Activated CD8-positive, alpha-beta T cell treated with anti-CD3 and anti-CD28 coated beads, Interleukin-2, amount 10 ng/mL, durations not matched to agents 7 days and 5 days (primary cell): Measurements from ENCODE around the gene PTPRR. TPM values are rescaled to one million over a fixed set of nuclear protein-coding genes. Genes with fewer than 3 reads are reported as not detected.

Experiments used
- ATAC-seq: fragments of 150-1000 bp; cut with Tn5 transposase; one replicate; pipeline ENCODE4 v1.10.0; 2021; ENCODE audit warnings: moderate library complexity
- CTCF ChIA-PET: fragments of 350-600 bp; sonication (Branson Sonifier 250); formaldehyde crosslinking; loops from one replicate; lab custom pipeline; 2021; ENCODE audit warnings: antibody characterized with exemption; lab: Charles Lee
- POLR2A ChIA-PET: fragments of 350-600 bp; sonication (Branson Sonifier 250); formaldehyde crosslinking; loops from one replicate; lab custom pipeline; 2021; ENCODE audit warnings: antibody characterized with exemption; lab: Charles Lee
- DNase-seq: peaks from one replicate; pipeline ENCODE4 v3.0.0-alpha.2; 2020
- H3K27ac Mint-ChIP-seq: one replicate; pipeline ENCODE4 v1.8.0; 2021; ENCODE audit warnings: mild to moderate bottlenecking, mixed read lengths
- H3K27me3 Mint-ChIP-seq: one replicate; pipeline ENCODE4 v1.8.0; 2021; ENCODE audit warnings: low read depth, mixed read lengths
- H3K36me3 Mint-ChIP-seq: one replicate; pipeline ENCODE4 v1.8.0; 2021; ENCODE audit warnings: low read depth, mixed read lengths
- H3K4me1 Mint-ChIP-seq: one replicate; pipeline ENCODE4 v1.8.0; 2021; ENCODE audit warnings: low read depth, mixed read lengths
- H3K4me3 Mint-ChIP-seq: one replicate; pipeline ENCODE4 v1.8.0; 2021; ENCODE audit warnings: mild to moderate bottlenecking, mixed read lengths
- H3K9me3 Mint-ChIP-seq: one replicate; pipeline ENCODE4 v1.8.0; 2022; ENCODE audit warnings: mixed read lengths; ENCODE audit not compliant: insufficient read depth
- total RNA-seq, 2 experiments: library from RNA; stranded (reverse); gene quantifications; one replicate each; pipeline ENCODE4 v1.2.3, GENCODE V29; 2021

PTPRR gene
- total RNA-seq, 2 experiments from 2014 or later: not detected

- H3K36me3 Mint-ChIP-seq: no peaks in the 10 kb centered on the region
- ATAC-seq (no peak), DNase-seq (no peak)
- ChIA-PET CTCF (interaction anchor here (0.8 to 1.0 kb wide), 2 partner anchors 9 to 853 kb away, joined by 3 to 4 read pairs; no protein-coding TSS in a partner anchor), POLR2A (interaction anchor here (0.6 kb wide), 1 partner anchor 997 kb away, joined by 3 read pairs; no protein-coding TSS in a partner anchor)
- H3K27me3 Mint-ChIP-seq: no peaks in the 10 kb centered on the region
- no peak overlapping the region for H3K27ac Mint-ChIP-seq
- H3K9me3 Mint-ChIP-seq: no peaks in the 10 kb centered on the region
- H3K4me1 Mint-ChIP-seq: no peaks in the 10 kb centered on the region
- H3K4me3 Mint-ChIP-seq: no peak overlapping the region
Measured at GRCh38 chr12:70732287-70732686, 188.3 kb downstream of the PTPRR start.

DNA sequence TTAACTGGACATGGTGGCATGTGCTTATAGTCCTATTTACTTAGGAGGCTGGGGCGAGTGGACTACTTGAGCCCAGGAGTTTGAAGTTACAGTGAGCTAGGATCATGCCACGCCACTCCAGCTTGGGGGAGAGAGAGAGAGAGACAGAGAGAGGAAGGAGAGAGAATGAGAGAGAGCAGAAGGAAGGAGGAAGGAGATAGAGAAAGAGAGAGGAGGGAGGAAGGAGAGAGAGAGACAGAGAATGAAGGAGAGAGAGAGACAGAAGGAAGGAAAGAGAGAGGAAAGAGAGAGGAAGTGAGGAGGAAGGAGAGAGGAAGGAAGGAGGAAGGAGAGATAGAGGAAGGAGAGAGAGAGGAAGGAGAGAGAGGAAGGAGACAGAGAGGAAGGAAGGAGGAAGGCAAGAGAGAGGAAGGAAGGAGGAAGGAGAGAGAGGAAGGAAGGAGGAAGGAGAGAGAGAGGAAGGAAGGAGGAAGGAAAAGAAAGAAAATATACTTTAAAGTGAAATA, 189.8 kb downstream of the PTPRR start:
- DNase-seq: no peak
- Mint-ChIP-seq H3K4me3 (no peak overlapping the region), H3K9me3 (no peaks in the 10 kb centered on the region), H3K27ac (no peak overlapping the region), H3K4me1 (no peaks in the 10 kb centered on the region), H3K27me3 (no peaks in the 10 kb centered on the region), H3K36me3 (no peaks in the 10 kb centered on the region)
- ChIA-PET CTCF (interaction anchor here (1.0 kb wide), 1 partner anchor 16 kb away, joined by 5 read pairs; no protein-coding TSS in a partner anchor), POLR2A (no interaction called here)
- ATAC-seq: no peak

DNA sequence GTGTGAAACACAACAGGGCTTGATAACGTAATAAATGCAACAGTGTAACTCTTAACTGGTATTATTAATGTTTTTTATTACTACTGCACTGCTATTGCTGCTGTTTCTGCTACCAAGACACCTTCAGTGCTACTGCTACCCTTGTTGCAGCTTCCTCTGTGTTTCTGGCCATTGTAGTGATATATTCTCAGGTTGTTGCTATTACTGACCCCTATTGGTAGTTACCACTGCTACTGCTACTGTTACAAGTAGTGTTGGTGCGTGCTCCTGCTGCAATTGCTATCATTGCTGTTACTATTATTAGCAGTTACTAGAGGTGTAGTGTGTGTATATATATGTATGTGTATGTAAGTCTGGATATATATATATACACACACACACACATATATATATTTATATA, 196.1 kb downstream of the PTPRR start:
- H3K27ac Mint-ChIP-seq: no peak overlapping the region
- DNase-seq: no peak
- H3K27me3 Mint-ChIP-seq: no peaks in the 10 kb centered on the region
- peaks cover 10% of the 10 kb centered on the region for H3K4me1 Mint-ChIP-seq
- ChIA-PET POLR2A (no interaction called here), CTCF (interaction anchor here (0.8 kb wide), 1 partner anchor 845 kb away, joined by 3 read pairs; no protein-coding TSS in a partner anchor)
- no peak overlapping the region for H3K4me3 Mint-ChIP-seq
- ATAC-seq: no peak
- H3K36me3 Mint-ChIP-seq: no peaks in the 10 kb centered on the region
- no peaks in the 10 kb centered on the region for H3K9me3 Mint-ChIP-seq

DNA sequence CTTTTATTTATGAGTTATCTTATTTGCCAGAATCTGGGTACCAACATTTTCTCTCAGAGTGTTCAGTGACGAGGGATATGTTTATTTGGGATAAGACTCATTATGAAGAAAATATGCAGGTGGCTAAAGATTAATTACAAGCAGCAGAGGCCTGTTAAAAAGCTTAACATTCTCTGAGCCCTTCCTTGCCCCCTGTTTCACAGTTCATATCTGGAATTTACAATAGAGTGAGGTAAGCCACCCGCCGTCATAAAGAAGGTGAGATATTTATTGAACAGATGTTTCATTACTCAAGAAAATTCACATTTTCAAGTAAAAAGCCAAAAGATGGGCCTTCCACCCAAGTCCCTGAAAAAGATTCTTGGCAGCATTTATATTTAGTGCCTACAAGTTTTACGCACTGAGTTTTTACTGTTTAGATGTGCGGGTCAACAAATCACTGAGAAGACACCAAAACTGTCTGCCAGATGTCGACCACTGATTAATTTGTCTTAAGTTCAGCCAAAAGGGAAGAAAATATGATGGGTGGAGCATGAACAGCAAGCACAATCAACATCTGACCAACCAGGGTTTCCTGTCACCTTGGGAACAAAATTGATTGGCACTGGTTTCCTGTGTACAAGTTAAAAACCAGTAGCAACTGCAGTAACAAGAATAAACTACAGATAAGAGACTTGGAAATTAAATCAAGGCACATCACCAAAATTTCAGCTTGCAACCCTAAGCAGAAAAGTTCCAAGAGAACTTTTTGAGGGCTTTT, 197.8 kb downstream of the PTPRR start:
- ATAC-seq: peak; percentile 67
- CTCF ChIA-PET: interaction anchor here (1.2 to 2.0 kb wide), 4 partner anchors 9 to 843 kb away, joined by 3 to 6 read pairs (median 4); no protein-coding TSS in a partner anchor
- peaks cover 5% of the 10 kb centered on the region for H3K27me3 Mint-ChIP-seq

GRCh38 chr12:70721656-70722357, 198.7 kb downstream of the PTPRR start:
- no peaks in the 10 kb centered on the region for H3K9me3 Mint-ChIP-seq
- DNase-seq: no peak
- H3K27ac Mint-ChIP-seq: no peak overlapping the region
- H3K4me1 Mint-ChIP-seq: peaks cover 10% of the 10 kb centered on the region
- ChIA-PET CTCF (interaction anchor here (1.3 to 2.0 kb wide), 2 partner anchors 8 to 842 kb away, joined by 6 read pairs; no protein-coding TSS in a partner anchor), POLR2A (no interaction called here)
- H3K4me3 Mint-ChIP-seq: no peak overlapping the region
- H3K27me3 Mint-ChIP-seq: peaks cover 5% of the 10 kb centered on the region
- H3K36me3 Mint-ChIP-seq: no peaks in the 10 kb centered on the region
- ATAC-seq: no peak

More for the DNA sequence above, 197.8 kb downstream of the PTPRR start:
- POLR2A ChIA-PET: no interaction called here
- Mint-ChIP-seq H3K9me3 (no peaks in the 10 kb centered on the region), H3K27ac (no peak overlapping the region), H3K36me3 (no peaks in the 10 kb centered on the region), H3K4me1 (peaks cover 10% of the 10 kb centered on the region), H3K4me3 (no peak overlapping the region)
- peak; percentile 41 for DNase-seq

DNA sequence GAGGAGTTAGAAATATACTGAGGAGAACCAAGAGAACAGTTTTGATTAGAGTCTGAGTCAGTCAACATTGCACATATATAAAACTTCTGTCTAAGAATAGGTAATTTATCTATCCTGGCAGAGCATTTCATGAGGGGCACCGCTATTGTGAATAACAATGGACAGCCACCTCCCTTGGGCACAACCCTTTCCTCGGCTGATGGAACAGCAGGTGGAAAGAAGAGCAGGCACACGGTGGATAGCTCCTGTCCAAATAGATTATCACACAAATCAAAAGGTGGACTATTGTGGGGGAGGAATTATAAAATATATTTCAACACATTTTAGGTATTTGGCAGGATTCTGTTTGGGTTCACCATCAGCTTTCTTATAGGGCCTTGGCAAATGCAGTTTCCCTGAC, 199.3 kb downstream of the PTPRR start:
- no peak for DNase-seq
- Mint-ChIP-seq H3K4me3 (no peak overlapping the region), H3K4me1 (peaks cover 10% of the 10 kb centered on the region), H3K27ac (no peak overlapping the region), H3K27me3 (peaks cover 5% of the 10 kb centered on the region), H3K9me3 (no peaks in the 10 kb centered on the region), H3K36me3 (no peaks in the 10 kb centered on the region)
- no peak for ATAC-seq
- CTCF ChIA-PET: interaction anchor here (0.9 to 1.3 kb wide), 2 partner anchors 8 to 841 kb away, joined by 3 to 6 read pairs; no protein-coding TSS in a partner anchor
- POLR2A ChIA-PET: no interaction called here

DNA sequence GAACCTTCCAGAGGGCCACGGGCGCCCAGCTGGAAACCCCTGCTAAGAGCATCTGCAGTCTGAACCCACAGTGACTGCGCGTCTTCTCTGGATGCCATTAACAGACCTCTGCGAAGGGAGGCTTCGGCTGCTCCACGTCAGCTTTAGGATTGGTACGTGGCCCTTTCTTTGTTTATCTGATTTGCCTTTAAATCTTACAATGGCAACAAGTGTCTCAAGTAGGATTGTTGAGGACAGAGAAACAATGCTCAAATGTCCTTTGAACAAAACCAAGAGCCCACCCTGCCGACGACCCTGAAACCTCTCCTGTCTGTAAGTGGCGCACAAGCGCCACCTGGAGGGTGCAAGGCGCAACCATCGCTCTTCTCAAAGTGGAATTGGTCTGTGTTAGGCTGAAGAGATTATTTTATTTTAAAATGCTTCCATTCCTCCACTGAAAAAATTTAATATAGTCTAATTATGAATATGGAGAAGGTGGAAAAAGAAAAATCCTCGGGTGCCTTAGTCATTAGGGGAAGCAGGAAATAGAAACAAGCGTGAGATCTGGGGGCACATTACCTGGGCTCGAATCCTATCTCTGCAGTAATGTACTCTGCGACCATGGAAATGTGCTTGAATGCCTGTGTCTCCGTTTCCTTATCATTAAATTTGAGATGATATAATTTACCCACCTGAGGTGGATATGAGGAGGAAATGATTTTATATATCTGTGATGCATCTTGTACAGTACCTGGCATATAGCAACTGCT, 200.7 kb downstream of the PTPRR start:
- Mint-ChIP-seq H3K36me3 (no peaks in the 10 kb centered on the region), H3K4me3 (peak overlapping the region; percentile 48), H3K27me3 (peaks cover 5% of the 10 kb centered on the region), H3K9me3 (no peaks in the 10 kb centered on the region), H3K27ac (no peak overlapping the region), H3K4me1 (peaks cover 10% of the 10 kb centered on the region)
- POLR2A ChIA-PET: no interaction called here
- ATAC-seq: peak; percentile 64
- DNase-seq: peak; percentile 39
- CTCF ChIA-PET: interaction anchor here (0.6 to 1.6 kb wide), 8 partner anchors 9 to 843 kb away, joined by 3 to 11 read pairs (median 4); no protein-coding TSS in a partner anchor

DNA sequence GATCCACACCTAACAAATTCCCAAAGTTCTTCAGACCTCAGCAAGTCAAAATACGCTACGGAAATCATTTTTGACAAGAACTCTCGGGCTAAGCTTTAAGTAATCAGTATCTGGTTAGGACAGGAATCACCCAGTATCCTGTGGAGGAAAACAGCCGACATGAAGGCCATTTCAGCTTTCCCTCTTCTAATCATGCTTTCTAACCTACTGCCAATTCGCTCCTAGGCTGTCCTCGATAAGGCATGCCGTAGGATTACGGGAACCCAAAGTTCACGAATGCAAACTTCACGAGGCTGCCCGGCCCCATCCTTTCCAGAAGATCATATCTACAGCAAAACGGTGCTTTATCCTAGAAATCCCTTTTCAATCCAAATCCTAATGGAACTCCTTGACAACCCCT, 201.5 kb downstream of the PTPRR start:
- H3K4me1 Mint-ChIP-seq: peaks cover 10% of the 10 kb centered on the region
- H3K27me3 Mint-ChIP-seq: peaks cover 5% of the 10 kb centered on the region
- H3K4me3 Mint-ChIP-seq: no peak overlapping the region
- no peak for ATAC-seq
- H3K27ac Mint-ChIP-seq: no peak overlapping the region
- ChIA-PET POLR2A (no interaction called here), CTCF (interaction anchor here (0.6 to 1.6 kb wide), 8 partner anchors 9 to 843 kb away, joined by 3 to 11 read pairs (median 4); no protein-coding TSS in a partner anchor)
- no peaks in the 10 kb centered on the region for H3K9me3 Mint-ChIP-seq
- DNase-seq: no peak
- H3K36me3 Mint-ChIP-seq: no peaks in the 10 kb centered on the region

DNA sequence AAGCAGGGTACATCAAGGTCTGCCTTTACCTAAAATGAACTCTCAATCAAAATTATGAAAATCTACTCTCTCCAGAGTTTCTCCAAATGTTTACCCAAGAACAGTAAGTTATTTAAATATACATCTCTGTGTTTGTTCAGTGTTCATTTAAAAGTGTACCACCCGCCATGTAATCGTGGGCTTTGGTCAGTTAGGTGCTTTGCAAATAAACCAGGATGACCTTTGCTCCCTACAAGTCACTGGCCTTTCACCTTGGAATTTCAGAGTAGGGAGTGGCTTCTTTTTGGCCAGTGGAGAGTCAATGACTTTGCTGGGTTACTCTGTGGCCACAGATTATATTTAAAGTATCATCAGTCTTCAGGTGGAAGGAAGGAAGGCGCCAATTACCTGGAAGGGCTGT, 208.7 kb downstream of the PTPRR start:
- ChIA-PET CTCF (no interaction called here), POLR2A (no interaction called here)
- DNase-seq: no peak
- Mint-ChIP-seq H3K9me3 (no peaks in the 10 kb centered on the region), H3K36me3 (no peaks in the 10 kb centered on the region), H3K4me1 (no peaks in the 10 kb centered on the region), H3K27me3 (no peaks in the 10 kb centered on the region), H3K4me3 (no peak overlapping the region), H3K27ac (no peak overlapping the region)
- ATAC-seq: no peak

DNA sequence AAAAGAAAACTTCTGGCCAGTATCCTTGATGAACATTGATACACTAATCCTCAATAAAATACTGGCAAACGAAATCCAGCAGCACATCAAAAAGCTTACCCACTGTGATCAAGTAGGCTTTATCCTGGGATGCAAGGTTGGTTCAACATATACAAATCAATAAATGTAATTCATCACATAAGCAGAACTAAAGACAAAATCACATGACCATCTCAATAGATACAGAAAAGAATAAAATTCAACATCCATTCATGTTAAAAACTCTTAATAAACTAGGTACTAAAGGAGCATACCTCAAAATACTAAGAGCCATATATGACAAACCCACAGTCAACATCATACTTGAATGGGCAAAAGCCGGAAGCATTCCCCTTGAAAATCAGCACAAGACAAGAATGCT, 211.5 kb downstream of the PTPRR start:
- H3K27me3 Mint-ChIP-seq: no peaks in the 10 kb centered on the region
- no peak overlapping the region for H3K4me3 Mint-ChIP-seq
- no peak for ATAC-seq
- ChIA-PET CTCF (no interaction called here), POLR2A (no interaction called here)
- no peaks in the 10 kb centered on the region for H3K36me3 Mint-ChIP-seq
- no peaks in the 10 kb centered on the region for H3K4me1 Mint-ChIP-seq
- no peaks in the 10 kb centered on the region for H3K9me3 Mint-ChIP-seq
- no peak for DNase-seq
- H3K27ac Mint-ChIP-seq: no peak overlapping the region

- Mint-ChIP-seq H3K36me3 (no peaks in the 10 kb centered on the region), H3K27me3 (peaks cover 3% of the 10 kb centered on the region), H3K27ac (no peak overlapping the region), H3K4me3 (no peak overlapping the region), H3K9me3 (no peaks in the 10 kb centered on the region), H3K4me1 (no peaks in the 10 kb centered on the region)
- ChIA-PET POLR2A (no interaction called here), CTCF (no interaction called here)
- no peak for ATAC-seq
- no peak for DNase-seq
Measured at GRCh38 chr12:70706611-70707010, 213.9 kb downstream of the PTPRR start.
